HCT116 (cell line): ENCODE measurements around the gene HERPUD1. TPM values are rescaled to one million over a fixed set of nuclear protein-coding genes. Genes with fewer than 3 reads are reported as not detected.

Source experiments
- ATAC-seq: fragments of 200-7000 bp; cut with Tn5 transposase; 2 replicates; pipeline ENCODE4 v1.9.1; 2020; ENCODE audit warnings: mild to moderate bottlenecking, moderate library complexity
- Bru-seq: library from RNA; stranded (reverse); fragments of 400-500 nt; gene quantifications from one replicate; lab custom pipeline; 2021; lab: Mats Ljungman, UMichigan
- BruChase-seq, 2 experiments: library from RNA; stranded (reverse); fragments of 400-500 nt; gene quantifications; one replicate each; lab custom pipeline; 2021; lab: Mats Ljungman, UMichigan
- BruUV-seq: library from RNA; stranded (reverse); fragments of 400-500 nt; replicated peaks from 2 replicates; lab custom pipeline; 2021; lab: Mats Ljungman, UMichigan
- CTCF ChIA-PET: fragments of 300-600 bp; sonication (Branson Sonifier 250); formaldehyde crosslinking; loops from one replicate; lab custom pipeline; 2021; ENCODE audit warnings: antibody characterized with exemption; lab: Charles Lee
- POLR2A ChIA-PET: fragments of 300-600, 350-600 bp; sonication (Branson Sonifier 250); formaldehyde crosslinking; loops from one replicate; lab custom pipeline; 2021; ENCODE audit warnings: antibody characterized with exemption; lab: Charles Lee
- RAD21 ChIA-PET, 2 experiments: fragments of 300-600 bp; sonication (Branson Sonifier 250); formaldehyde crosslinking; loops; one replicate each; lab custom pipeline; 2023; ENCODE audit warnings: low total read pairs in 2 of 2; ENCODE audit not compliant: uncharacterized antibody in 2 of 2, unreplicated experiment in 2 of 2, low non-redundant PET in 1 of 2; lab: Charles Lee
- DNase-seq: peaks from one replicate; pipeline ENCODE4 v3.0.0-alpha.2; 2010; ENCODE audit warnings: low read depth, low spot score
- H2AFZ ChIP-seq: fragments of 200-600 bp; shearing (Covaris generic), sonication (generic); 2 replicates; pipeline ENCODE4 v1.6.1; 2017; ENCODE audit warnings: low read depth, mixed run types, mixed read lengths, antibody characterized with exemption, low read length; ENCODE audit not compliant: poor library complexity, severe bottlenecking
- H3K27ac ChIP-seq: 2 replicates; pipeline ENCODE4 v1.5.1; 2012; ENCODE audit warnings: low read depth, low read length
- H3K27me3 ChIP-seq: fragments of 200-600 bp; sonication (generic); 2 replicates; pipeline ENCODE4 v1.6.1; 2016; ENCODE audit warnings: mixed run types, low read length, mixed read lengths; ENCODE audit not compliant: insufficient read depth
- H3K36me3 ChIP-seq, 2 experiments: fragments of 200-500 bp in 1 of 2; fragments of 200-600 bp in 1 of 2; sonication (Bioruptor generic) in 1 of 2; sonication (generic) in 1 of 2; 2 replicates each; pipeline versions ENCODE4 v1.5.1 to v1.6.1; 2014 to 2016; ENCODE audit warnings: low read length in 2 of 2, inconsistent platforms in 1 of 2, mixed read lengths in 1 of 2, mixed run types in 1 of 2; ENCODE audit not compliant: insufficient read depth in 2 of 2, control insufficient read depth in 1 of 2
- H3K4me1 ChIP-seq, 2 experiments: fragments of 200-600 bp in 1 of 2; sonication (generic) in 1 of 2; 2 replicates each; pipeline versions ENCODE4 v1.5.1 to v1.6.1; 2012 to 2017; ENCODE audit warnings: low read length in 2 of 2, inconsistent platforms in 1 of 2, mild to moderate bottlenecking in 1 of 2, mixed read lengths in 1 of 2, mixed run types in 1 of 2, moderate library complexity in 1 of 2; ENCODE audit not compliant: insufficient read depth in 2 of 2, control insufficient read depth in 1 of 2
- H3K4me2 ChIP-seq: fragments of 200-600 bp; sonication (generic); 2 replicates; pipeline ENCODE4 v1.6.1; 2017; ENCODE audit warnings: mixed run types, low read length, mixed read lengths
- H3K4me3 ChIP-seq, 2 experiments: fragments of 200-600 bp in 1 of 2; sonication (generic) in 1 of 2; replicated peaks in 1 of 2; 2 replicates each; pipeline ENCODE4 v1.5.1; 2011 to 2016; ENCODE audit warnings: low read length in 2 of 2, control low read depth in 1 of 2, low read depth in 1 of 2, mild to moderate bottlenecking in 1 of 2, mixed read lengths in 1 of 2, mixed run types in 1 of 2
- H3K79me2 ChIP-seq: fragments of 200-600 bp; sonication (generic); 2 replicates; pipeline ENCODE4 v1.6.1; 2017; ENCODE audit warnings: mild to moderate bottlenecking, mixed run types, low read length, moderate library complexity, mixed read lengths; ENCODE audit not compliant: insufficient read depth
- H3K9ac ChIP-seq: fragments of 200-600 bp; sonication (generic); 2 replicates; pipeline ENCODE4 v1.6.1; 2016; ENCODE audit warnings: low read length, mixed read lengths
- H3K9me2 ChIP-seq: fragments of 200-600 bp; sonication (generic), shearing (Covaris generic); 2 replicates; pipeline ENCODE4 v1.6.1; 2017; ENCODE audit warnings: mixed run types, mild to moderate bottlenecking, moderate library complexity; ENCODE audit not compliant: insufficient read depth
- H3K9me3 ChIP-seq, 2 experiments: fragments of 200-500 bp in 1 of 2; fragments of 200-600 bp in 1 of 2; sonication (Bioruptor generic) in 1 of 2; sonication (generic) in 1 of 2; 2 replicates each; pipeline ENCODE4 v1.6.1; 2014 to 2017; ENCODE audit warnings: low read length in 2 of 2, mixed read lengths in 2 of 2, inconsistent platforms in 1 of 2, low read depth in 1 of 2, mild to moderate bottlenecking in 1 of 2, mixed run types in 1 of 2, moderate library complexity in 1 of 2; ENCODE audit not compliant: control insufficient read depth in 1 of 2, insufficient read depth in 1 of 2
- H4K20me1 ChIP-seq: fragments of 200-600 bp; sonication (generic), shearing (Covaris generic); 2 replicates; pipeline ENCODE4 v1.6.1; 2017; ENCODE audit warnings: mixed run types, mild to moderate bottlenecking, moderate library complexity; ENCODE audit not compliant: insufficient read depth
- ATF3 ChIP-seq: IDR thresholded peaks from 2 replicates; pipeline ENCODE4 v1.6.1; 2012
- CEBPB ChIP-seq: IDR thresholded peaks from 2 replicates; pipeline ENCODE4 v1.6.1; 2012; ENCODE audit warnings: low read depth
- CTCF ChIP-seq, 3 experiments: fragments of 200-600 bp in 1 of 3; sonication (generic) in 1 of 3; IDR thresholded peaks in 2 of 3; conservative IDR thresholded peaks in 1 of 3; 2 replicates each; pipeline ENCODE4 v1.5.1; 2012 to 2017; ENCODE audit warnings: low read depth in 2 of 3, low read length in 2 of 3, antibody characterized with exemption in 1 of 3, borderline replicate concordance in 1 of 3, control low read depth in 1 of 3, mild to moderate bottlenecking in 1 of 3, mixed read lengths in 1 of 3, mixed run types in 1 of 3, moderate library complexity in 1 of 3; ENCODE audit not compliant: insufficient read depth in 1 of 3
- EGR1 ChIP-seq: IDR thresholded peaks from 2 replicates; pipeline ENCODE4 v1.6.1; 2012; ENCODE audit warnings: low read depth
- ELF1 ChIP-seq: IDR thresholded peaks from 2 replicates; pipeline ENCODE4 v1.6.1; 2012; ENCODE audit warnings: low read depth, borderline replicate concordance
- EZH2 ChIP-seq: fragments of 200-600 bp; sonication (generic); IDR thresholded peaks from 2 replicates; pipeline ENCODE4 v1.6.1; 2017; ENCODE audit warnings: antibody characterized with exemption, mixed run types
- EZH2phosphoT487 ChIP-seq: fragments of 200-600 bp; IDR thresholded peaks from 2 replicates; pipeline ENCODE4 v1.6.1; 2018; ENCODE audit warnings: antibody characterized with exemption, borderline replicate concordance
- FOSL1 ChIP-seq: IDR thresholded peaks from 2 replicates; pipeline ENCODE4 v1.6.1; 2012; ENCODE audit warnings: low read depth
- JUND ChIP-seq: IDR thresholded peaks from 2 replicates; pipeline ENCODE4 v1.6.1; 2012
- MAX ChIP-seq: IDR thresholded peaks from 2 replicates; pipeline ENCODE4 v1.6.1; 2012
- POLR2A ChIP-seq: IDR thresholded peaks from 2 replicates; pipeline ENCODE4 v1.7.0; 2011; ENCODE audit warnings: borderline replicate concordance; ENCODE audit not compliant: insufficient read depth, insufficient read length; ENCODE audit errors: extremely low read depth
- POLR2AphosphoS5 ChIP-seq: IDR thresholded peaks from 2 replicates; pipeline ENCODE4 v1.6.1; 2011; ENCODE audit warnings: mild to moderate bottlenecking, low read depth, low read length, moderate library complexity
- RAD21 ChIP-seq: IDR thresholded peaks from 2 replicates; pipeline ENCODE4 v1.6.1; 2012; ENCODE audit warnings: low read depth, mild to moderate bottlenecking
- SIN3A ChIP-seq: IDR thresholded peaks from 2 replicates; pipeline ENCODE4 v1.6.1; 2012; ENCODE audit warnings: low read depth
- SRF ChIP-seq: IDR thresholded peaks from 2 replicates; pipeline ENCODE4 v1.6.1; 2012; ENCODE audit warnings: low read depth
- TCF7L2 ChIP-seq: IDR thresholded peaks from 2 replicates; pipeline ENCODE4 v1.7.0; 2011; ENCODE audit warnings: borderline replicate concordance, inconsistent platforms; ENCODE audit not compliant: insufficient read depth, insufficient read length; ENCODE audit errors: extremely low read depth
- YY1 ChIP-seq: IDR thresholded peaks from 2 replicates; pipeline ENCODE4 v1.6.1; 2011; ENCODE audit warnings: low read length, low read depth, moderate library complexity, mild to moderate bottlenecking; ENCODE audit not compliant: insufficient replicate concordance; ENCODE audit errors: extremely low read depth
- ZFX ChIP-seq: fragments of 450-650 bp; IDR thresholded peaks from 2 replicates; pipeline ENCODE4 v1.6.1; 2017
- ZNF274 ChIP-seq: fragments of 200-500 bp; sonication (Bioruptor generic); IDR thresholded peaks from 2 replicates; pipeline ENCODE4 v1.6.1; 2014; ENCODE audit warnings: mild to moderate bottlenecking, low read depth, low read length, inconsistent platforms
- intact Hi-C: fragments of 100-400 bp; cut with micrococcal nuclease; formaldehyde crosslinking; loops from 2 replicates; pipeline ENCODE4 v1.10.0; 2022
- long read RNA-seq: library from polyadenylated mRNA; unstranded; transcript quantifications from one replicate; pipeline ENCODE4 v2.0.0, GENCODE V29; 2021; ENCODE audit not compliant: unreplicated experiment
- polyA plus RNA-seq: library from polyadenylated mRNA; unstranded; fragments of >200 nt; gene quantifications from 2 replicates; pipeline ENCODE4 v1.2.1, GENCODE V29; 2012; ENCODE audit warnings: missing spikeins
- total RNA-seq: library from RNA; stranded (reverse); gene quantifications from one replicate; pipeline ENCODE4 v1.2.1, GENCODE V29; 2021; ENCODE audit not compliant: unreplicated experiment

The HERPUD1 gene
- 113 TPM for total RNA-seq
- 120 and 132 TPM in 2 replicates for polyA plus RNA-seq
- Bru-seq, nascent RNA: percentile 98 among the genes with signal in this experiment
- BruChase-seq, experiment 1, labeled RNA remaining after a 6-hour chase: percentile 95 among the genes with signal in this experiment
- percentile 98 among the genes with signal in this experiment for BruChase-seq, experiment 2, labeled RNA remaining after a 2-hour chase
- long read RNA-seq, transcript HERPUD1-204 (8 exons, 2,946 nt): major isoform, 227 of 271 reads
- long read RNA-seq, transcript HERPUD1-201 (8 exons, 1,862 nt): minor isoform, 11 of 271 reads
- long read RNA-seq, partial matches to known transcripts: 7 of 271 reads
- long read RNA-seq, other reads (novel, unspliced or antisense): 17 of 271 reads

GRCh38 chr16:56931892-56932720 lies at the start of gene HERPUD1:
HERPUD1 (plus strand) TSS chr16:56932142; CDS start chr16:56932245, 103 bp downstream.
- peak within 1 kb of the TSS; percentile 81 for H3K4me2 ChIP-seq
- DNase-seq (peak; percentile 92), ATAC-seq (peak; percentile 95)
- peaks cover 10% of the 10 kb centered on the region; the same call in 1 of the 2 replicates for H4K20me1 ChIP-seq
- no peaks in the 10 kb centered on the region for H3K27me3 ChIP-seq
- CTCF ChIA-PET: interaction anchor here (1.2 to 1.5 kb wide), 2 partner anchors 12 to 32 kb away, joined by 3 to 4 read pairs; no protein-coding TSS in a partner anchor
- no peak within 1 kb of the TSS for H2AFZ ChIP-seq
- peak within 1 kb of the TSS; percentile 97 to 98 for H3K4me3 ChIP-seq
- RAD21 ChIA-PET: no interaction called here
- no TSS peak for BruUV-seq
- POLR2A ChIA-PET: interaction anchor here (0.6 to 3.6 kb wide), 24 partner anchors 8 to 321 kb away, joined by 3 to 25 read pairs (median 4); partner anchors contain the start of gene MT1E
- H3K9ac ChIP-seq: peak within 1 kb of the TSS; percentile 92
- no peaks in the 10 kb centered on the region for H3K9me2 ChIP-seq
- peaks cover 7 to 20% of the 10 kb centered on the region in 2 experiments; a peak in 3 of 4 replicates for H3K4me1 ChIP-seq
- no peaks in the 10 kb centered on the region for H3K9me3 ChIP-seq
- intact Hi-C loops: loop anchor here (10.0 kb wide), 1 partner anchor 357 kb away; no protein-coding TSS in a partner anchor
- H3K79me2 ChIP-seq: peaks cover 48% of the 10 kb centered on the region
- H3K27ac ChIP-seq: peak within 1 kb of the TSS; percentile 61
- peaks cover 17 to 24% of the 10 kb centered on the region in 2 experiments for H3K36me3 ChIP-seq
- TF ChIP-seq CEBPB (peak; percentile 94), ELF1 (no peak), SRF (no peak; the same call in 1 of the 2 replicates), RAD21 (no peak), TCF7L2 (peak; percentile 22), YY1 (peak; percentile 86), EZH2phosphoT487 (no peak), CTCF (IDR thresholded peaks at IDR 0.05 in 2 of 3, conservative IDR thresholded peaks at IDR 0.05 in 1 of 3; ENCODE audit: borderline replicate concordance in 1 of 3, insufficient read depth in 1 of 3, low read depth in 2 of 3, low read length in 2 of 3) (no peak), FOSL1 (no peak), ZFX (peak; percentile 53; the same call in 1 of the 2 replicates), MAX (peak; percentile 98), EGR1 (peak; percentile 93), ATF3 (no peak; the same call in 1 of the 2 replicates), ZNF274 (no peak), SIN3A (peak; percentile 99), POLR2A (peak; percentile 94), EZH2 (no peak), POLR2AphosphoS5 (peak; percentile 100), JUND (no peak)
